GM12878 (cell line): Measurements from ENCODE around the gene MAT2B. TPM values are rescaled to one million over a fixed set of nuclear protein-coding genes. Genes with fewer than 3 reads are reported as not detected.

Experiments
- ASH2L ChIP-seq: fragments of 300-600, 200-600 bp; sonication (generic); IDR thresholded peaks from 2 replicates; pipeline ENCODE4 v1.6.1; 2017; ENCODE audit warnings: low read depth, mild to moderate bottlenecking, borderline replicate concordance
- BCL11A ChIP-seq: IDR thresholded peaks from 2 replicates; pipeline ENCODE4 v1.6.1; 2011; ENCODE audit warnings: low read depth, low read length
- CBX5 ChIP-seq: sonication (generic); IDR thresholded peaks from 2 replicates; pipeline ENCODE4 v1.6.1; 2016; ENCODE audit warnings: low read depth, moderate library complexity, mild to moderate bottlenecking, inconsistent platforms
- CHD1 ChIP-seq: IDR thresholded peaks from 2 replicates; pipeline ENCODE4 v1.6.1; 2012; ENCODE audit warnings: low read depth, low read length, improper control_type of control experiment
- CREM ChIP-seq: IDR thresholded peaks from 2 replicates; pipeline ENCODE4 v1.6.1; 2014; ENCODE audit warnings: antibody characterized with exemption, low read depth
- DPF2 ChIP-seq: fragments of 450-650 bp; IDR thresholded peaks from 2 replicates; pipeline ENCODE4 v1.6.1; 2017; ENCODE audit warnings: mild to moderate bottlenecking
- EGR1 ChIP-seq, 2 experiments: IDR thresholded peaks; 1 replicate in 1 of 2; 2 replicates in 1 of 2; pipeline ENCODE4 v1.6.1; 2011 to 2012; ENCODE audit warnings: low read depth in 2 of 2, low read length in 2 of 2, borderline replicate concordance in 1 of 2, mild to moderate bottlenecking in 1 of 2, moderate library complexity in 1 of 2
- ETV6 ChIP-seq, 2 experiments: fragments of 450-650 bp in 1 of 2; IDR thresholded peaks in 1 of 2; conservative IDR thresholded peaks in 1 of 2; 2 replicates each; pipeline ENCODE4 v1.6.1; 2014; ENCODE audit warnings: antibody characterized with exemption in 1 of 2, borderline replicate concordance in 1 of 2, low read depth in 1 of 2, mild to moderate bottlenecking in 1 of 2, moderate library complexity in 1 of 2
- FOXK2 ChIP-seq: fragments of 450-650 bp; IDR thresholded peaks from 2 replicates; pipeline ENCODE4 v1.6.1; 2017; ENCODE audit warnings: mild to moderate bottlenecking, moderate library complexity
- HDAC6 ChIP-seq: fragments of 200-600 bp; sonication (generic); IDR thresholded peaks from one replicate; pipeline ENCODE4 v1.8.0; 2017; ENCODE audit warnings: antibody characterized with exemption; ENCODE audit not compliant: unreplicated experiment
- HSF1 ChIP-seq: fragments of 150-350 bp; IDR thresholded peaks from 2 replicates; pipeline ENCODE4 v1.6.1; 2014; ENCODE audit warnings: mild to moderate bottlenecking, low read depth, low read length
- MTA3 ChIP-seq: IDR thresholded peaks from 2 replicates; pipeline ENCODE4 v1.6.1; 2012; ENCODE audit warnings: low read length, inconsistent platforms, borderline replicate concordance
- NBN ChIP-seq: fragments of 450-650 bp; IDR thresholded peaks from 2 replicates; pipeline ENCODE4 v1.6.1; 2016
- PAX8 ChIP-seq: fragments of 450-650 bp; IDR thresholded peaks from 2 replicates; pipeline ENCODE4 v1.6.1; 2017; ENCODE audit warnings: mild to moderate bottlenecking, moderate library complexity
- POLR2AphosphoS2 ChIP-seq: IDR thresholded peaks from 2 replicates; pipeline ENCODE4 v1.6.1; 2011; ENCODE audit warnings: low read depth, mild to moderate bottlenecking, low read length, improper control_type of control experiment, moderate library complexity
- SMAD1 ChIP-seq: fragments of 450-650 bp; IDR thresholded peaks from 2 replicates; pipeline ENCODE4 v1.6.1; 2018; ENCODE audit warnings: mild to moderate bottlenecking, low read depth; ENCODE audit not compliant: partially characterized antibody
- SPI1 ChIP-seq: IDR thresholded peaks from 2 replicates; pipeline ENCODE4 v1.6.1; 2011; ENCODE audit warnings: low read depth, mild to moderate bottlenecking, low read length, moderate library complexity, borderline replicate concordance; ENCODE audit not compliant: insufficient read depth
- TBL1XR1 ChIP-seq: IDR thresholded peaks from 2 replicates; pipeline ENCODE4 v1.6.1; 2012; ENCODE audit warnings: low read depth, low read length, improper control_type of control experiment
- USF2 ChIP-seq: IDR thresholded peaks from 2 replicates; pipeline ENCODE4 v1.6.1; 2011; ENCODE audit warnings: low read depth, low read length, improper control_type of control experiment, borderline replicate concordance
- ZBTB33 ChIP-seq: fragments of 450-650 bp; IDR thresholded peaks from 2 replicates; pipeline ENCODE4 v1.6.1; 2017; ENCODE audit warnings: mild to moderate bottlenecking
- ZZZ3 ChIP-seq: IDR thresholded peaks from 2 replicates; pipeline ENCODE4 v1.6.1; 2011; ENCODE audit warnings: low read depth; ENCODE audit not compliant: control insufficient read depth, insufficient read length
- polyA plus RNA-seq, 11 experiments: library from polyadenylated mRNA; depleted of rRNA in 4 of 11; unstranded in 6 of 11; stranded (reverse) in 5 of 11; fragments of >200 nt; fragmentation: Nextera tagmentation in 4 of 11; fragmentation: Illumina TruSeq in 1 of 11; extraction: Ambion mirVana in 4 of 11; extraction: Trizol in 1 of 11; gene quantifications; 1 replicate in 1 of 11; 2 replicates in 10 of 11; pipeline versions ENCODE4 v1.2.1 to v1.2.3, GENCODE V29; 2011 to 2016; ENCODE audit warnings: inconsistent platforms in 2 of 11, missing spikeins in 2 of 11, low read depth in 1 of 11
- total RNA-seq, 4 experiments: library from RNA; depleted of rRNA in 3 of 4; stranded (reverse); fragments of >200 nt in 3 of 4; fragmentation: Illumina TruSeq in 1 of 4; extraction: Trizol in 1 of 4; gene quantifications; 2 replicates each; pipeline versions ENCODE4 v1.2.1 to v1.2.3, GENCODE V29; 2013 to 2021
- TF ChIP-seq, protein P1 (sequence below): fragments of 450-650 bp; IDR thresholded peaks from 2 replicates; pipeline ENCODE4 v1.6.1; 2017; ENCODE audit warnings: low read depth, mild to moderate bottlenecking, moderate library complexity

The MAT2B gene
- total and polyA plus RNA-seq, 10 of the 15 experiments (the other 5 are each of a cell fraction or from before 2014, with no cell fraction given), result 43.2 to 122 (median 63.7) TPM

GRCh38 chr5:163504079-163504931 is 1.1 kb upstream of the MAT2B start (continued):
- TF ChIP-seq POLR2AphosphoS2 (no peak), DPF2 (peak; percentile 42; the same call in 1 of the 2 replicates), FOXK2 (no peak), ETV6 (conservative IDR thresholded peaks at IDR 0.05 in 1 of 2, IDR thresholded peaks at IDR 0.05 in 1 of 2; ENCODE audit: borderline replicate concordance in 1 of 2, low read depth in 1 of 2) (no peak), HSF1 (no peak), CHD1 (no peak), HDAC6 (no peak), CBX5 (no peak), MTA3 (no peak), USF2 (no peak), BCL11A (0 out of 2 replicates have a peak, but pooled peaks have one; percentile 18), CREM (no peak), ZBTB33 (no peak), NBN (no peak), SPI1 (peak; percentile 12; the same call in 1 of the 2 replicates), ASH2L (no peak), PAX8 (no peak), TBL1XR1 (no peak), SMAD1 (no peak), ZZZ3 (no peak), EGR1 (IDR thresholded peaks at IDR 0.05; ENCODE audit: borderline replicate concordance in 1 of 2, low read depth in 2 of 2, low read length in 2 of 2) (no peak)
- TF ChIP-seq, protein P1, sequence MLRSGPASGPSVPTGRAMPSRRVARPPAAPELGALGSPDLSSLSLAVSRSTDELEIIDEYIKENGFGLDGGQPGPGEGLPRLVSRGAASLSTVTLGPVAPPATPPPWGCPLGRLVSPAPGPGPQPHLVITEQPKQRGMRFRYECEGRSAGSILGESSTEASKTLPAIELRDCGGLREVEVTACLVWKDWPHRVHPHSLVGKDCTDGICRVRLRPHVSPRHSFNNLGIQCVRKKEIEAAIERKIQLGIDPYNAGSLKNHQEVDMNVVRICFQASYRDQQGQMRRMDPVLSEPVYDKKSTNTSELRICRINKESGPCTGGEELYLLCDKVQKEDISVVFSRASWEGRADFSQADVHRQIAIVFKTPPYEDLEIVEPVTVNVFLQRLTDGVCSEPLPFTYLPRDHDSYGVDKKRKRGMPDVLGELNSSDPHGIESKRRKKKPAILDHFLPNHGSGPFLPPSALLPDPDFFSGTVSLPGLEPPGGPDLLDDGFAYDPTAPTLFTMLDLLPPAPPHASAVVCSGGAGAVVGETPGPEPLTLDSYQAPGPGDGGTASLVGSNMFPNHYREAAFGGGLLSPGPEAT, result peak; percentile 39; the same call in 1 of the 2 replicates
